GM19023 (cell line): ENCODE measurements around the gene GRIK4.

Experiments
- ATAC-seq: cut with Tn5 transposase; IDR thresholded peaks from one replicate; pipeline ENCODE4 v1.9.1; 2021; ENCODE audit warnings: mild to moderate bottlenecking, moderate library complexity; ENCODE audit not compliant: unreplicated experiment

Gene GRIK4

GRCh38 chr11:120659076-120659475, 147.5 kb downstream of the GRIK4 start:
- ATAC-seq, result no peak

DNA sequence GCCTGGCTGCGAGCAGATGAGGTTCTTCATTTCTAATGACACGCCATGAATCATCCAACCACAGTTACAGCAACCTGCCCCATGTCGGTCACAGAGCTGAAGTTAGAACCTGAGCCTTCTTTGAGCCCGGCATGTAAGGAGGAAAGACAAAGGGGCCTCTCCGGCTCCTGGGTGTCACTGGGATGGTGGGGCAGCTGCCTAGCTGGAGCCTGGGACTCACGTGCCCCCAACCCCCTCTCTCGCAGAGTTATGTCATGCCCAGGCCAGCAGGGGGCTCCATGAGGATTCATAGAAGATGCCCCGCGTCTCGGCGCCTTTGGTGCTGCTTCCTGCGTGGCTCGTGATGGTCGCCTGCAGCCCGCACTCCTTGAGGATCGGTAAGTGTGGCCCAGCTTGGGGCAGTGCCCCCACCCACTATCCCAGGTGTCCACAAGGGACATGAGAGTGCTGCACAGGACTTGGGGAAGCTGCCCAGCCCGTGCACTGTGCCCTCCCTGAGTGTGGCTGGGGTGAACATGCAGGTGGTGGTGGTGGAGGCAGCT, 148.5 kb downstream of the GRIK4 start:
- no peak for ATAC-seq

DNA sequence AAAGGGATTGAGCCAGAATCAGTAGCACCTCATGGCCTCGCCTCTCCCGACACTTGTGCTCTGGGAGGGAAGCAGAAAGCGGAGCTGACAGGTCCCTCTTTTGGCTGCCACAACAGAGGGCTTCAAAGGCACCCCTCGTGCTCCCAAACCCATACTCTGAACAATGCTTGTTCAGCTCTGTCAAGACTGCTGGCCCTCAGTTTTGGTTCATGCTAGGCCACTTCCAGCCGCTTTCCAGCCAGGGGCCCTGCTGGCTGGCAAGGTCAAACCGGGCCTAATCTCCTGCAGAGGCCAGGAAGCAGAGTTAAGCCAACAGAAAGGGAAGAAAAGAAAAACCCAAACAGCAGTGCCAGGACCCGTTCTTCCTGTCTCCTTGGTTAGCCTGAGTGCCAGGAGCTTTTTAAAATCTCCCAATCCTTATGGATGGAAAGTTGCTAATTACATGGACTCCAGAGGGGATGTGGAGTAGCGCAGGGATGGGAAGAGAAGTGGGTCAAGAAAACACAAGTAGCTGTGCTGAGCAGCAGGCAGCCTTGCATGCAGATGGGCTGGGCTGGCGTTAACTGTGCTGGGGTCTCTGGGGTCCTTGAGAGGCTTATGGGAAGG, 150.6 kb downstream of the GRIK4 start:
- no peak for ATAC-seq

- no peak for ATAC-seq
Measured at GRCh38 chr11:120663142-120663541, 151.6 kb downstream of the GRIK4 start.

DNA sequence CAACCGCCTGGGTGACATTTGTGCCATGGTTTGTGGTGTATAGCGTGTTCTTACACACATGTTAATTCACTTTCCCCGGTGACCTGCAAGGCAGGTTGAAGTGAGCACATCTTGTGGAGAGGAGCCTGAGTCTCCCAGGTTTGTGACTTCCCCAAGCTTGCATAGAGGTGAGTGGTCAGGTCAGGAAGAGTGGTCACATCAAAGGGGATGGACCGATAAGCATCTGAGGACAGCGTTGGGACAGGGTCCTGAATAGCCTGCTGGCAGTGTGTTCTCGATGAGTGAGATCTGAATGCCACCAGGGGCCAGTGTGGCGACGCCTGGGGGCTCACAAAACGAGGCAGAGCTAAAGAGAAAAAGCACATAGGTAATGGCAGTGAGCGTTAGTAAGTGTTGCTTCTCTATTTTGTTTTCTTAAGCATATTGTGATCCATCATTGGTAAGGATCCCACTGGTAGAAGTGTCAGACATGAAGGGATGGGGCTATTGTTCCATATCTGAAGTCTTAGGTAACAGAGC, 154.6 kb downstream of the GRIK4 start:
- no peak for ATAC-seq

DNA sequence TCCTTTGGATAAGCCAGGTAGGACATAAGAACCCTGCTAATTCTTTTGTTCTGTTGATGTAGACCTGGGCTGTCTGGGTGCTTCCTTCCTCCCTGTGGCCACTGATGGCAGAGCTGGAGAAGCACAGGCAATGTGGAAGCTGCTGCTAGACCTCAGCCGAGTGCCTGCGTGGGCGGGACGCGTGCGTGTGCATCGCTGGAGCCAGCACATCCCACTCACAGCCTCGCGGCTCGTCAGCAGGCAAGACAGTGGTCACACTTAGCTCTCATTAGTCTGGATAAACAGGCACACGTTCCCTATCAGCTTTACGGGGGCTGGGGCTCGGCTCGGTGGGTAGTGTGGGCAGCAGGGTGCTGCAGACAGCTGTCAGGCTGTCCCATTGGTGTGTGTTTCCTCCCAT, 155.7 kb downstream of the GRIK4 start:
- no peak for ATAC-seq

DNA sequence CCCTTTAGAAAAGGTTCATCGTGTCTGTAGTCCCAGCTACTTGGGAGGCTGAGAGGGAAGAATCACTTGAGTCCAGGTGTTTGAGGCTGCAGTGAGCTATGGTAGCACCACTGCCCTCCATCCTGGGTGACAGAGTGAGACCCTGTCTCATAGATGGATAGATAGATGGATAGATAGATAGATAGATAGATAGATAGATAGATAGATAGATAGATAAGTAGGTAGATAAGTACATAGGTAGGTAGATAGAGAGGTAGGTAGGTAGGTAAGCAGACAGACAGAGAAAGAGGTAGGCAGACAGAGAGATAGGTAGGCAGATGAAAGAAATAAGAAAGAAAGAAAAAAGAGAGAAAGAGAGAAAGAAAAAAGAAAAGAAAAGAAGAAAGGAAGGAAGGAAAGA, 156.4 kb downstream of the GRIK4 start:
- no peak for ATAC-seq

DNA sequence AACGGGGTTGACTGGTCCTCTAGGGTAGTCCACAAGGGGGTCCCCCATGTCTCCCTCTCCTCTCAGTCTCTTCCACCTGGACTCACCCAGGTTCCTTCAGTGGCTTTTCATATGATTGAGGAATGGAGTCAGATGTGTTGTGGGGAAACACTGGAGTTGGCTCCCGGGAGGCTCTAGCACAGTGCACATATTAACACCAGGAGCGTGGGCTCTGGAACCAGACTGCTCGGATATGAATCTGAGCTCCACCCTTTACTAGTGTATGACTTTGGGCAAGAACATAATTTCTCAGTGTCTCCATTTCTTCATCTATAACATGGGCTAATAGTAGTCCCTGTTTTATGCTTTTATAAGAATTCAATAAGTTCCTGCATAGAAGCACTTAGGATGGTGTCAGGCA, 157.0 kb downstream of the GRIK4 start:
- no peak for ATAC-seq

- ATAC-seq, result no peak
Measured at GRCh38 chr11:120674542-120674941, 163.0 kb downstream of the GRIK4 start.

DNA sequence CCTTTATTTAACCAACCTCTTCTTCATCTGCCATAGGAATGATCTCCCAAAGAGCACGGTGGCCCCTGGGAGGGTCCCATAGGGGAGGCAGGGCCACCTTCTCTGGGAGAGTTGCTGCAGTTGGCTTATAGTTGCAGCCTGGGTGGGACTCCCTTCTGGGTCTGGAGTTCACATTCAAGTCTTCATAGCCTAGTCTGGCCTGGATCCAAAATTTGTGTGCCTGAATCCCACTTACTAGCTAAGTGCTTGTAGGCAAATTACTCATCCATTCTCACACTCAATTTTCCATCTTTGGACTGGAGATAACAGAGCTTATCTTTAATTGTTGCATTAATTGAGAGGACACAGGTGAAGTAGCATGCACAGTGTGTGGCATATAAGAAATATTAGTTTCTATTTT, 163.6 kb downstream of the GRIK4 start:
- ATAC-seq, result no peak

GRCh38 chr11:120676991-120677390, 165.4 kb downstream of the GRIK4 start:
- ATAC-seq, result no peak

DNA sequence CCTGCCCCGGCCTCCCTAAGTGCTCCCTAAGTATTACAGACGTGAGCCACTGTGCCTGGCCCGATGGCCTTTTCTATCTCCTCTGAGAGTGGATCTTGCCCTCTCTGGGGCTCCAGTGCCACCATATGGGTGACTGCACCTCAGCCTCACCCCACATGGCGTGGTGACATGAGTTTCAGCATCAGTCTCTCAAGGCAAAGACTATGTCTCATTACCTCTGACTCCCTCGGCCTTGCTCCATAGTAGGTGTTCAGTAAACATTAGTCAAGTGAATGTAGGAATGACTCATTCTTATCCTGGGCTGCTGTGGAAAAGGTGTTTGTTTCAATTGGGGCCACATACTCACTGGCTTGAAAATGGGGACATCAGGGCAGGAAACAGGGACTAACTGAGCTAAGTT, 168.8 kb downstream of the GRIK4 start:
- ATAC-seq, result no peak

GRCh38 chr11:120681434-120682331, 170.1 kb downstream of the GRIK4 start:
- ATAC-seq, result no peak

GRCh38 chr11:120682332-120682649, 170.7 kb downstream of the GRIK4 start:
- no peak for ATAC-seq

- no peak for ATAC-seq
Measured at GRCh38 chr11:120682866-120683265, 171.3 kb downstream of the GRIK4 start.

- no peak for ATAC-seq
Measured at GRCh38 chr11:120686516-120686915, 175.0 kb downstream of the GRIK4 start.

- ATAC-seq, result no peak
Measured at GRCh38 chr11:120688163-120688562, 176.6 kb downstream of the GRIK4 start.

DNA sequence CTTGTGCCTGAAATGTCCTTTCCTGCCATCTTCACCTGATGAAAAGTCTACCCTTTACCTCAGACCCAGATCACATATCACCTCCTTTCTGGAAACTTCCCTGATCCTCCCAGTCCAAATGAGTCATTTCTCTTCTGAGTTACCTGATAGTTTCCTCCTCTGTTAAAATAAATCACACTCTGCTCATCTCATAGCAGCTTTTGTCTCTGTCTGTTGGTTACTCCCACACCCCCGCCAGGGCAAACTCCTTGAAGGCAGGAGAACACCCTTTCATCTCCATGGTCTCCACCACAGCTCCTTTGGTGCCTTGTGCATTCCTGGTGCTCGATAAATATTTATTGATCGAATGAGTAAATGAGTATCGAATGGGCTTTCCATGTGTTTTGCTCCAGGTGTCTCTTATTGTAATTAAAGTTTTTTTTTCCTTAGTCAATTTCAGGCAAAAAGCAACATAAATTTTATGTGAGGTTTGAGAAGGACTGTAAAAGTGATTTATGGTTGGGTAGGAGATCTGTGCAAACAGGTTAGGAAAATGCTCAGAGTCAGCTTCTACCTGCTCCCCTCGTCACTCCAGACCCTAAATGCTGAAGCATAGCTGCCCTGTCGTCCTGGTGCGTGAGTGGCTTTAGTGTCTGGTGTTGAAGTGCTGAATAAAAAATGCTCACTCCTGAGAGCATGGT, 178.2 kb downstream of the GRIK4 start:
- ATAC-seq, result no peak

- no peak for ATAC-seq
Measured at GRCh38 chr11:120690406-120690805, 178.9 kb downstream of the GRIK4 start.

- no peak for ATAC-seq
Measured at GRCh38 chr11:120694726-120695125, 183.2 kb downstream of the GRIK4 start.

GRCh38 chr11:120695426-120695825, 183.9 kb downstream of the GRIK4 start:
- ATAC-seq, result no peak

DNA sequence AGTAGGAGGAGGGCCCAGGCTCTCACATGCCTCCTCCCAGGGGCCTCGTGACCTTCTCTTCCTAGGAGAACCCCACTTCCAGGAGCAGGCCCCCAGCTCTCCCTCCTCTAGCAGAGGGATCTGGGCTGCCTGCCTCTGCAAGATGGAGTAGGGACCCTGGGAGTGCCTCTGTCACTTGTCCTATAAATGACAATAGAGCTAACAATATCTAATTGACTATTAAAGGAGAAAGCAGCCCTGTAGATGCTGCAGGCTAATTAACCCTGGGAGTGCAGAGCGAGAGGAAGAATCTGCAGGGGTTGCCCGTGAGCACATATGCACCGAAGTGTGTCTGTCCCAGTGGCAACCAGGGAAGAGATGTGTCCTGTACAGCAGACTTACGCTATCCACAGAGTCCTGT, 184.4 kb downstream of the GRIK4 start:
- ATAC-seq, result no peak
